Stimulated activated CD8-positive, alpha-beta memory T cell treated with anti-CD3 and anti-CD28 coated beads, Interleukin-15, amount 100 ng/mL, for 4 hours (primary cell): ENCODE results near the gene SYT1.
"Not testable (repeated sequence)": the region's sequence is repeated elsewhere in the genome, so short reads cannot be mapped to it uniquely, and the experiment has no call there.

Source experiments
- DNase-seq, 2 donors: peaks; one replicate each; pipeline ENCODE4 v3.0.0-alpha.2; 2020; ENCODE audit warnings: low read depth in 2 of 2

SYT1 gene

GRCh38 chr12:79140711-79141110 is 276.1 kb downstream of the SYT1 start:
- no peak for DNase-seq

DNA sequence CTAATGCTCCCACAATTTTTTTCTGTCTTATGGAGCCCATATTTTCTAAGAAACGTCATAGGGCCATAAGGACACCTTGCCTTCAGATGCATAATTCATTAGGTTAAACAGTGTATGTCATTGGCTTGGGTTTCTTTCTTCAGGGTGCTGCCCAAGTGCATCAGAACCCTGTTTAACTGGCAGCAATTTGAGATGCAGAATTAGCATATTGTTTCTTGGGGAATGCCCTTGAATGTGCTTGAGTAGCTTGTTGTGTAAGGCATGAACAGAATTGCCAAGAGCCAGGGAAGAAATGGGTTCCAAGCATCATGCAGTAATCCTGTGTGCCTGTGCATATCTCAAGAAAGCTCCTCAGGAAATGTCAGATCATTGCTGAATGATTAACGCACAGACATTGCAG is 277.2 kb downstream of the SYT1 start:
- no peak for DNase-seq

DNA sequence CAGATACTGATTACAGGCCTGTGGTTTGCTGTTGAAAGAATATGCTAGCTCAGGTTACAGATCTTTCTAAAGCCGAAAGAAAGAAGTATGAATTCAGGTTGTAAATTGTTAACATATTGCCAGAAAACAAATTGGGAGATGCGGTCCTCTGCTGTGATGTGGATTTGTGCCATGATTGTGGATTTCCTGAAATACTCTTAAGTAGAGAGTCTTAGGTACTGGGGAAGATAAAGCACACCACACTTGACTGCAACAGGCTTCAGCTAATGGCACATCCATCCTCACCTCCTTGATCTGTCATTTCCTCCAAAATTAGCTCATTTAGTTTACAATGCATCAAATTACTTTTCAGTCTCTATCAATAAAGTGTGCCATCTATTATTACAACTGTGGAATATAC is 279.2 kb downstream of the SYT1 start:
- no peak for DNase-seq

DNA sequence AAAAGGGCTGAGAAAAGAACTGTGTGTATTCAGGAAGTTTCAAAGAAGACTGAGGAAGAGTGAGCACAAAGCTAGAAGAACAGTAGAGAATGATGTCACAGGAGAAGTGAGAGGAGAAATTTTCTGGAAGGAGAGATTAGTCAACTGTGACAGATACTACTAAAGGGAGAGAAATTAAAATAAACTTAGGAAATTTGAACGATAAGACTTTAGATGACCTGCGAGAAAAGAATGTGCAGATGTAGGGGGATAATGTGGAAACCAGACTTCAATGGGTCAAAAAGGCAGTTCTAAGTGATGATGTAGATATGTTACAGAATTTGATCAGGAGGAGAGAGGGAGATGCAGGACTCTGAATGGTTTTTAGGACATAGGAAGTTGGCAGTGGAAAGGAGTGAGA is 287.4 kb downstream of the SYT1 start:
- DNase-seq, result no peak

DNA sequence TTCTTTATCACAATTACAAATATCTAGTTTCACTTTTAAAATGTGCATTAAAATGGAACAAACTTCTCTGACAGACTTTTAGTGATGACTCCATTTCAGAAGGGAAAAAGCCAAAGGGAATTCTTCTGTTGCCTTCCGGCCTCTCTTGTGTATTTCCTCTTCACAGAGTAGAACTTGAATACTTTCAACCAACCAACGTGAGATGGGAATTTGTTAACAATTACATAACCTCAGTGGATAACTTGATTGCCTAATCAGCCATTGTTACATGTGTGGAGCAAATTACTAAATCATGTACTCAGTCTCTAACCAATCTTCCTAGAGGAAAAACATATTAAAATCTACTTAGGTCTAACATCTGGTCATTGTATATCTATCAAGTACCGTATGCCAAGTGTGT is 291.1 kb downstream of the SYT1 start:
- no peak for DNase-seq

GRCh38 chr12:79156846-79157463 is 292.4 kb downstream of the SYT1 start:
- no peak for DNase-seq

DNA sequence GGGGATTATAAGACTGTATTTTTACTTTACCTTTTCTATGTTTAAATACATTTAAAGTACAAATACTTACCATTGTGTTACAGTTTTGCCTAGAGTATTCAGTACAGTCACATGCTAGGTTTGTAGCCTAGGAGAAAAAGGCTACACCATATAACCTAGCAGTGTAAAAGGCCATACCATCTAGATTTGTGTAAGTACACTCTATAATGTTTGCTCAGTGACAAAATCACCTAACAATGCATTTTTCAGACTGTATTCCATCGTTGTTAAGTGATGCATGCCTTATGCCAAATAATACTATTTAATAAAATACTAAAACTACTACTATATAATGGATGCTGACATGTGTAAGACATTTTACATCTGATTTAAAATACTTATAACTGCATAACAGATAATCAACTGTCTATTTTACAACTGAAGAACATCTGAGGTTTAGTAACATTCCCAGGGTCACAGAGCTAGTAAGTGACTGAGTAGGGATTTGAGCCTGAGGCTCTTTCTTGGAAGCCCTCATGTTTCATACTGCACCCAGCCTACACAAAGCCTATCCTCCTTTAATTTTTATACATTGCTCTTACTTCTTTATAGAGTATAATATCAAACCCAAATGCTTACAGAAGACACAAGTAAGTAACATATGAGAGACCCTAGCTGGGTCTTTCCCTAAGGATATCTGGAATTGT is 296.8 kb downstream of the SYT1 start:
- no peak for DNase-seq

- DNase-seq, result no peak
These were observed 297.7 kb downstream of the SYT1 start for GRCh38 chr12:79162147-79162772.

GRCh38 chr12:79162948-79163347 is 298.4 kb downstream of the SYT1 start:
- no peak for DNase-seq

DNA sequence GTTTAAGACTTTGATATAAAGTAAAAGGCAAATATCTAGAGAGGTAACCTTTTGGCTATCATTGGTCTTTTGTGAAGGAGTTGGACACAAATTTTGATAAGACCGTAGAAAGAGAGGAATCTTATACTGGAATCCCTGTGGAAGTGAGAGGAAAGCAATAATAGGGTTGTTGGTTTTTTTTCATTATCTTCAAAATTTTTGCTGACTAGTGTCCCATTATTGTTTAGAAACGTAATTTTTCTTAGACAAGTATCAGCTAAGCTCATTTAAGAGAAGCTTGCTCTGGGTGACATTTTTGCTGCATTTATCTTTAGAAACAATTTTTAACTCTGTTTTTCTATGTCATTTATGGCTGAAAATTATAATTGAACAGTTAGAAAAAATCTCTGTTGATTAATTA is 300.3 kb downstream of the SYT1 start:
- DNase-seq, result no peak

DNA sequence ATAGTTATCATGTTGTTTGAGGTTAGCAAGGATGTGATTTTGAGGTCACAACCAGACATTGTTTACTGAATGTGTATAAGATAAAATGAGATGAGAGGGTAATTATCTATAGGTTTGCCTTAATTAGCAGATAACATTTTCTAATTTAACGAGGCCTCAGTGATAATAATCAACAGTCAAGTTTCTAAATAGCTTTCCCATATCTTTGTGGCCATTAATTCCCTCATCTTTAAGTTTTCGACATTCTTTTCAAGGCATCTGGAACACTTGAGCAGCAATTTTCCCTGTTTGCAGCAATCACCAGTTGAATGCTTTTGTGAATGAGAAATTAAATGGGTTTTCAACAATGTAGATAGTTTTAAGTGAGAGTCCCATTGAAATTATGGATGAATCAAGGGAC is 304.1 kb downstream of the SYT1 start:
- DNase-seq, result no peak

GRCh38 chr12:79174626-79175025 is 310.1 kb downstream of the SYT1 start:
- no peak for DNase-seq

GRCh38 chr12:79183003-79183402 is 318.4 kb downstream of the SYT1 start:
- DNase-seq, result no peak

DNA sequence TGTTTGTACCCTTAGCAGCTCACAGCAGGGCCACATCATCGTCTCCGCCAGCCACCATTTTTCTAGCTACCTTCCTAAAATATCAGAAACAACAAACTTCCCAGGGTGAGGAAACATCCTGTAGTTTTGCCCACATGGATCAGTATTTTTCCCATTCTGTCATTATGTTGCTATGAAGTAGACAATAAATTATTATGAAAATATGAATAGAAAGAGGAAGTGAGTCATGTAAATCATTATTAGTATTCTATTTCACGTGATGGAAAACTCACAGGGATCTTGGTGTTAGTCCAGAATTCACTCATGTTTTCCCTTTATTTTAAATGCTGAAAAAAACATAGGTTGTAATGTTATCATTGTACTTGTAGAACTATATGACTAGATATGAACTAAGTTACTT is 319.4 kb downstream of the SYT1 start:
- DNase-seq, result no peak

- DNase-seq, result no peak
These were observed 321.9 kb downstream of the SYT1 start for GRCh38 chr12:79186506-79186905.

GRCh38 chr12:79187032-79187431 is 322.5 kb downstream of the SYT1 start:
- no peak for DNase-seq

DNA sequence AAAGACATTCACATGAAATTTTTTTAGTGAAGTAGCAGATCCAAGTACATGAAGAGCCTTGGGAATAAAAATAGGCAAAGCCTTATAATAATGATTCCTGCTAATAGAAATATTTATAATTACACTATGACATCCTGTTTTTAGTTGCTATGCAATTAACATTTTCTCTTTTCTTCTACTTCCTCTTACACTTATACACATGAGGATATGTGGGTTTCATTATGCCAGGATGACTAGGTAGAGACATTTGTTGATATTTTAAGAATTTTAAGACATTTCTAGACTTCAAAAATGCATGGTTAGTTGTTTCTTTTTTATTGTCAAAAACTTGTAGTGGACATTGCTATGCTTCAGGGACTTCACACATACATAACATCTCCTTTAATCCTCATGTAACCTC is 326.8 kb downstream of the SYT1 start:
- no peak for DNase-seq

- no peak for DNase-seq
These were observed 330.0 kb downstream of the SYT1 start for GRCh38 chr12:79194595-79194994.

GRCh38 chr12:79199166-79199565 is 334.6 kb downstream of the SYT1 start:
- DNase-seq, result no peak

DNA sequence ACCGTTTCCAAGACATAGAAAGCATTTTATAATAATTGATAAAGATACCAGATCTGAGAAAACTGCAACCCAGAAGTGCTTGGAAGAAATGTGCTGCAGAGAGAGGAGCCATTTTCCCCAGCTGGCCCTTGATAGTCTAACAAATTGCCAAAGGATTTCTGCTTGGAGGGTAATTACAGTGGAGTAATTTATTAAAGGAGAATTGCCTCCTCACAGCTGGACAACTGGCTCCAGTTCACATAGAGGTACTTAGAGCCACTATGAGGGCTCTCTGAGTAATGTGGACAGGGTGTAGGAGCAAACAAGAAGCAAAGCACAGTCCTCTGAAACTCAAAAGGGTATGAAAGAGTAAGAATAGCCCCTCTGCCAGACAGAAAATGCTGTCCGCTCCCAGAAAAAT is 335.6 kb downstream of the SYT1 start:
- DNase-seq, result no peak

GRCh38 chr12:79203058-79203647 is 338.6 kb downstream of the SYT1 start:
- no peak for DNase-seq

GRCh38 chr12:79206871-79207270 is 342.3 kb downstream of the SYT1 start:
- DNase-seq, result no peak

- DNase-seq, result not testable (repeated sequence)
These were observed 345.8 kb downstream of the SYT1 start for GRCh38 chr12:79210403-79210802.
